IPS-NIHi7 (cell line): ENCODE data around the gene CXCR3.
"Not testable (repeated sequence)": the region's sequence is repeated elsewhere in the genome, so short reads cannot be mapped to it uniquely, and the experiment has no call there.

ENCODE experiments used
- DNase-seq: peaks from one replicate; pipeline ENCODE4 v3.0.0; 2012; ENCODE audit warnings: mixed read lengths; ENCODE audit errors: extremely low spot score

The CXCR3 gene

DNA sequence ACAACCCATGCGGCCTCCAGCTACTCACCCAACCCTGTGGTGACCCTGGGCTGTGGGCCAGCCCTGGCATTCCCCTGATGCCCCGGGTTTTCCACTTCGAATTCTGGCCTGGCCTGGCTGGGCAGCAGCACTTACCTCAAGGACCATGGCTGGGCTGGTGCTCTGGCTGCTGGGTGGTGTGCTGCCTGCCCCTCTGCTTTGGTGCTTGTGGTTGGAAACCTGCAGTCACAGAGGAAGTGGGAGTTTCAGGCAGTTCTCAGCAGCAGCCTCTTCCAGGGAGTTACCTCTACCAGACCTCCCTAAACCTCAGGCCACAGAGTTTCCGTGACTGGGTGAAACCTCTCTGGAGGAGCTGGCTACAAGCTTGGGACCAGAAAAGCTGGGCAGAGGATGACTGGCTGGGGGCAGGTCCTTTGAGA, at the start of gene CXCR3:
Gene CXCR3 (minus strand): TSS at position 209 of the 419 bp plus-strand sequence. CDS start 62 bp downstream, at position 147.
- DNase-seq, result no peak

- no peak for DNase-seq
These were observed 49.3 kb upstream of the CXCR3 start, which contains the start of gene LOC101059915 for GRCh38 chrX:71667328-71668247. Gene LOC101059915 (plus strand): TSS chrX:71667546.

DNA sequence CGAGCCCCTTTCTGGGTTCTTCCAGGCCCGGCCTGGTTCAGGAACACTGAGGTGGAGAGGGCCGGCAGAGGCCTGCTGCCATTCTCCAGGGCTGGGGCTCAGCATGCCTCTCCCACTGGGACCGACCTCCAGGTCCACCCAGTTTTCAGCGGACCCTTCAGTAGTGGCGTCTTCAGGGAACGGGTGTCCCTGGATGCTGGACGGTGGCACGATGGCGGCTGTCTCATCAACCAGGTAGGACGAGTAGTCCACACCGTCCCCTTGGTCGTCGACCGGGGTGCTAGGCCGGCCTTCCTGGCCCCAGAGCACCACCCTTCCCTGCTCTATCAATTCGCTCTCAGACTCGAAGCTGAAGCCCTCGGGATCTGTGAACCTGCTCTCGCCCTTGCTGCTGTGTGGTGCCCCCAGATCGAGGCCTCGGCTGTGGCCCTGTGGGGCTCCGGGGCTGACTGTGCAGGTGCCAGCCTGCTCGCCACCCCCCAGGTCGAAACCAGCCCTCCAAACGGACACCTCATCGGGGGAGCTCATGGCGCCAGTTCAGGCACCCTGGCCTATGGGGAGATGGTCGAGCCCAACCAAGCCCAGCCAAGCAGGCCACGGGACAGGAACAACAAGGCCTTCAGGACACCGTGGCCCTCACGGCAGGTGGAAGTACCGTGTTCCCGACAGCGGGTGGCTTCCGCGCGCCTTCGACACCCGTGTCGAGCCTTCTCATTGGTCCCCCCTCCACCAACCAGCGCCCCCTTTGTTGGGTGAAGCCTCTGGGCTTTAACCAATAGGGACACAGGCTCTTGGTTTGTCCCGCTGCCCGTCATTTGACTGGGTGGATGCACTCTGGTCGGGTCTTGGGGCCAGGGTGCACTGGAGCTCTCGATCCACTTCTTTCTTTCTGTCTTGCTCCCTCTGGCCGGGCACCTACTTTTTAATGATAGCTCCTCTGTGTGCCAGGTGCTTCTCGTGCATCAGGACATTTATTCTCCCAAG, 48.2 kb upstream of the CXCR3 start:
- DNase-seq, result no peak

GRCh38 chrX:71665747-71666146, 47.4 kb upstream of the CXCR3 start:
- DNase-seq, result no peak

DNA sequence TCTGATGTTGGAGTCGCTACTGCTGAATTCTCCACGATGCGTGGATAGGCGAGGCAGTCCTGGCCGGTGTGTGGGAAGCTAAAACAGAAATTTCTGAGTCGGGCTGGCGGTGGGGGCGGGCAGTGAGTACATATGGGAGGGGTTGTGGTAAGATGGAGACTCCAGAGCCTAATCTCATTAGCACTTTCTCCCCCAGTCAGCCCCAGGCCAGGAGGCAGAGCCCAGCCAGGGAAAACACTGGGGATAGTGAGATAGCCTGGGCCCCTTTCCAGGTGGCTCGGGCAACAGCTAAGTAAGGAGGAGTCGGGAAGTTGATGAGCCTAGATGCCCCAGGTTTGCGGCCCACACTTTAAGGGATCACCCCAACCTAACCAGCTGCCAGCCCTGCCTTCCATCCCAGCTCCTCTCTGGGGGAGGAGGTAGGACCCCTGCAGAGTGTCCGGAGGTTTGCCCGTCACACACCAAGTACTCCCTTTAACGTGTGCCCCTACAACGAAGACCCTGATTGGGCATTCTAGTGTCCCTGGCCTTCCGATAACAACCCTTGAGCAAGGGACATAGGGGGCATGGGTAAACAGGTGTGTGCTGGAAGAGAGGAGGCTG, 46.7 kb upstream of the CXCR3 start:
- no peak for DNase-seq

DNA sequence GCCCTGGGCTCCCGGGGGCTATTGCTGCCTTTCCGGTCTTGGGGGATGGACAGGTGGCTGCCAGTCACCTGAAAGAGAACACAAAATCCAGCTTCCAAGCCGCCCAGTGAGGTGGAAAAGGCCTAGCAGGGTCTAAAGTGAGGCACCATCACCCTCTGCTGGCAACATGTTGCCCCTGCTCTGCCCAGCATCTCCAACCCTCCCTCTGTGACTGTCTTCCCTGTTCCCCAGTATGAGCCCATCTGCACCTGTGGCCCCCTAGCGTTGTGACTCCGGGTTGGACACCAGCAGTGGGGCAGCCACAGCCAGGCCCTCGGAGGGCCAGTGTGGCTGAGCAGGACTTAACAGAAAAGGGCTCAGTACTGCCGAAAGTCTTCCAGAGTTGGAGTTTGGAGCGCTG, 45.9 kb upstream of the CXCR3 start:
- peak; percentile 49 for DNase-seq

DNA sequence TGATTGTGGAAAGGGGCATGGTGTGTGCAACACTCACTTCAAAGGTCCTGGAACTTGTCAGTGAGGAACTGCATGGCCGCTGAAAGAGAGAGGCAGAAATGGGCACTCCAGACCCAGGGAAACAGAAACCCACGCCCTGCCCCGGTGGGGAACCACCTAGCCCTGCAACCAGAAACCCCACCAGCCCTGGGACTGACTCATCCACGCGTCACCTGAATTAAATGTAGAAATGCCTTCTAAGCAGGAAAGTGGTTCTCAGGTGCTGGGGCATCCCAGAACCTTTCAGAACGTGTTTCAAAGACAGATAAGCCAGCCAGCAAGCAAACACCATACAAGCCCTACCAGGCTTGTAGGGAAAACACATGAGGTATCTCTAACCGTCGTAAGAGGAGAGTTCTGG, 44.9 kb upstream of the CXCR3 start:
- not testable (repeated sequence) for DNase-seq

GRCh38 chrX:71662654-71663053, 44.3 kb upstream of the CXCR3 start:
- not testable (repeated sequence) for DNase-seq

DNA sequence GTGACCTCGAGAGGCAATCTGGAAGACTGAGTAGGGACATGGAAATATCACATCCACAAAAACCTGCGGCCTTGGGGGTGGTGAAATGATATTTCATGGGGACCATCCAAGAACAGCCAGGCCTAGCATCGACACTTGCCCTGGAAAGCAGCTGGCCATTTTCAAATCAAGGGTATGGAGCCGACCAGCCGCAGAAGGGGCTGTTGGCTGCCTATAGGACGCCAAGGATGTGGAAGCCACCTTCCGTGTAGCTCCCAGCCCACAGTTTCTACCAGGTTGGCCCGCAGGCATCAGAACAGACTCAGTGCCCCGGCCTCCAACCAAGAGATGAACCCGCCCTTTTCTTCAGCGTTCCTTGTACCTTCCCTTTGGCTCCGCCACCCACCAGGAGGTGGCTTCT, 43.6 kb upstream of the CXCR3 start:
- no peak for DNase-seq

GRCh38 chrX:71660562-71661416, 42.5 kb upstream of the CXCR3 start:
- no peak for DNase-seq

DNA sequence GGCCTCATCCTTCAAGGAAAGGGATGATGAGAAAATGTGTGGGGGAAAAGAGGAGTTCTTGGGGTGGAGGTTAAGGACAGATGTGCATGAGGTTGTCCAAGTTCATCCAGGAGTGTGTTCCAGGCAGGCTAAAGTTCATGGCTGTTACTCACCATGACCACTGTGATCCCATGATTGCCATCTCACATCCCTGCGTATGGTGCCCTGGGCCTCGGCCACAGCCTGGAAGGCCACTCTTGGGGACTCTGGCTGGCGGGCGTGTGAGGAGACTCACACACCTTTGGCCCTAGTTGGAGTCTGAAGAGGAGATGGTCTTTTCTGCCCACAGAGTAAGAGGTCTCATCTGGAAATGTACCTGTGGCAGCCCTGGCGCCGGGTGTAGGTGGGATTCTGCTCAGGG, 41.6 kb upstream of the CXCR3 start:
- no peak for DNase-seq

- no peak for DNase-seq
These were observed 41.0 kb upstream of the CXCR3 start for GRCh38 chrX:71659342-71659741.

DNA sequence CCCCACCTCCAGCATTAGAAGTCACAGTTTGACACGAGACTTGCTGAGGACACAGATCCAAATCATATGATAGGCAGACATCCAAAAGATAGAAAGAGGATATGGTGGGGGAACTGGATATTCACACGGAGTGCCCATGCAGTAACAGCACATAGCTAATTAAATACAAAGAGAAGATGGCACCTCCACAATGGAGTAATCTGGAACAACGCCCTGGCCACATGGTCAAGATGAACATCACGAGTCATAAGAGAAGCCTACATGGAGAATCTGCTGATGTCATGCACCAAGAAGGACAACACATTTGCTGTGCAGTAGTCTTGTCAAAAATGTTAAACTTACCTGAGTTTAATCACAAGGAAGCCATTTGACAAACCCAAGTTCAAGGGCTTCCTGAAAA, 39.0 kb upstream of the CXCR3 start:
- no peak for DNase-seq

GRCh38 chrX:71653344-71653743, 35.0 kb upstream of the CXCR3 start:
- DNase-seq, result no peak

DNA sequence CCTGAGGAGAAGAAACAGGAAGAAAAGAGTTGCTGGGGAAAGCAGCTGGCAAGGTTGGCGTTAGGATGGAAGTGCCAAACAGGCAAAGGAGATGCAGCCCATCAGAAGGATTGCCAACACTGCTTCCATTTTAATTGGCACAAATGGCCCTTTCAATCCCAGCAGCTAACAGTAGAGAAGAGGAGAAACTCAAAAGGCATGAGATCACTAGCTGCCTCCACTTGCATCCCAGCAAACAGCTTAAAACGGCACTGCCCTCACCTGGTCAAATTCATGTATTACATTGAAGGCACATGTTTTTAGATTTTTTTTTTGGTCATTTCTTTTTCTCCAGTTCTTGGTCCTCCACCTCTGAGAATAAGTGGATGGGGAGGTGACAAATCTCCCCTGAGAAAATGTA, 34.1 kb upstream of the CXCR3 start:
- DNase-seq, result peak; percentile 57

DNA sequence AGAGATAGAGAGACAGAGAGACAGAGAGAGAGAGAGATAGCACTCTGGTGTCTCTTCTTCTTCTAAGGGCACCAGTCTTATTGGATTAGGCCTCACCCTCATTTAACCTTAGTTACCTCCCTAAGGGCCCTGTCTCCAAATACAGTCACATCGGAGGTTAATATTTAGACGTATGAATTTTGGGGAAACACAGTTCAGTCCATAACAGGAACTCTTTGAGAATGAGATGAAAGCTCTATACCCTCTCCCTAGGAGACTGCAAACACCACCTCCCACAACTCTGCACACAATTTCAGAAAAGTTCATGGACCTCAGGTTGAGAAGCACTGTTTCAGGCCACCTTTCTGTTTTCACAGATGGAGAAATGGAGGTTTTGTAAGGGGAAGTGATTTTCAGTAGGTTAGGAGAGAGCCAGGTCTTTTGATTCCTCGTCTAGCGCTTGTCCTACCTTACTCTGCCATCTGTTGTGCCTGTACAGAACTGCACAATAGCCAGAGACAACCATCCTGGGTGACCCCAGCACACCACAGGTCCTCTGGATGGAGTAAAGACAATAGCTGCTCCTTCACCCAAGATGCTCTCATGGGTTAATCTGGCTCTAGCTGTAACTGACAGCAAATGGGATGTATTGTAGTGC, 32.1 kb upstream of the CXCR3 start:
- no peak for DNase-seq

DNA sequence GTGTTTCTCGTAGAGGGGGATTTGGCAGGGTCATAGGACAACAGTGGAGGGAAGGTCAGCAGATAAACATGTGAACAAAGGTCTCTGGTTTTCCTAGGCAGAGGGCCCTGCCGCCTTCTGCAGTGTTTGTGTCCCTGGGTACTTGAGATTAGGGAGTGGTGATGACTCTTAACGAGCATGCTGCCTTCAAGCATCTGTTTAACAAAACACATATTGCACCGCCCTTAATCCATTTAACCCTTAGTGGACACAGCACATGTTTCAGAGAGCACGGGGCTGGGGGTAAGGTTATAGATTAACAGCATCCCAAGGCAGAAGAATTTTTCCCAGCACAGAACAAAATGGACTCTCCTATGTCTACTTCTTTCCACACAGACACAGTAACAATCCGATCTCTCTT, 26.1 kb upstream of the CXCR3 start:
- DNase-seq, result not testable (repeated sequence)

DNA sequence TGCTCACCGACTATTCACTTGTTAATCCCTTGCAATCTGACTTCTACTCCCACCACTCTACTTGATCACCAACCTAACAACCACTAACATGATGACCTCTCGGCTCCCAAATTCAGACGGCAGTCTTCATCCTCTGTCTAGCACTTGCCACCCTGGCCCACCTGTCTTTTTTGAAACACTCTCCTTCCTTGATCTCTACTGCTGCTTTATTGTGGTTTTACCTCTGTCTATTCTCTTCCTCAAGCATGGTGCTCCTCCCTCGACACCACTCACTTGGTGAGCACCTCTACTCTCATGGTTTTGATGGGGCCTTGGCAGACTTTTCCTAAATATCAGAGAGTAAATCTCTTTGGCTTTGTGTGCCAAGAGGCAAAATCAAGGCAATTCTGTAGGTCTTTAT, 21.7 kb upstream of the CXCR3 start:
- DNase-seq, result no peak

GRCh38 chrX:71638409-71638808, 20.1 kb upstream of the CXCR3 start:
- DNase-seq, result no peak

DNA sequence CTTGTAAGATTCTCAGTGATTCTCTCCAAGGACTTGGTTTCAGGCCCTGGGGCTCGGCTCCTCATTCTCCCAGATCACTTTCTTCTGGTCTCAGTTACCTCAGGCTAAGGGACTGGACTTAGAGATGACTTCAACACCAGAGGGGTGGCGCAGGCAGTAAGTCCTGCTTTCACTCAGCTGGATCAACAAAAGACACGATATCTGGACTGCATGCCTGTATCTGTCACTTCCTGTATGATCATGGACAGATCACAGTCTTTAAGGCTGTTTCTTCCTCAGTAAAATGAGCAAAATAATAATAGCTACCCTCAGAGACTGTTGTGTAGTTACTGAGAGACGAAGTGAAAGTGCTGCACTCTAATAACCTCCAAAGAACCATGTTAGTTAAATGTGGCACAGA, 19.5 kb upstream of the CXCR3 start:
- DNase-seq, result no peak

DNA sequence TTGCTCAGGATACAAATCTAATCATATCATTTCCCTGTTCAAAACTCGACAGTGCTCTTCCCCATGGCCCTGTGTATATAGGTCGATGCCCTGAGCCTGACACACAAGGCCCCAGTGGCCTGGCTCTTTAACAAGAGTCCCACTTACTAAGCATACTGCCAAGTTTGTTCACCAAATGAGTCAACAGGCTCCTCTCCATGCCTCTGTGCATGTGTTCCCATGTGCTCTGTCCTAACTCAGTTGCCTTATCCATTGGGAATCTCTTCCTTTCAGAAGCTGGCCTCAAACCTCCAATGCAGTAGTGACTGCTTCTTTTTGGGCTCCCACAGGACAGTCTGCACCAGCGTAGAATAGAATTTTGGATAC, 18.9 kb upstream of the CXCR3 start:
- DNase-seq, result no peak
